Sigmoid colon (tissue), 7 donors: ENCODE results near the gene RHO. TPM values are rescaled to one million over a fixed set of nuclear protein-coding genes. Genes with fewer than 3 reads are reported as not detected.
A peak's percentile ranks its signal among the peaks of the same experiment; 100 is the strongest.

Experiments
- DNase-seq: peaks from one replicate; pipeline ENCODE4 v3.0.0-alpha.2; 2019
- H3K27ac ChIP-seq, 4 donors: fragments of 200-600 bp; sonication (generic); one replicate each; pipeline ENCODE4 v1.5.1; 2016 to 2019; ENCODE audit warnings: mild to moderate bottlenecking in 1 of 4
- H3K27me3 ChIP-seq, 3 donors: fragments of 200-600 bp; sonication (generic); one replicate each; pipeline ENCODE4 v1.5.1; 2019; ENCODE audit warnings: mild to moderate bottlenecking in 1 of 3
- H3K36me3 ChIP-seq, 4 donors: fragments of 200-600 bp; sonication (generic); one replicate each; pipeline ENCODE4 v1.5.1; 2016 to 2019
- H3K4me1 ChIP-seq, 4 donors: fragments of 200-600 bp; sonication (generic); one replicate each; pipeline ENCODE4 v1.5.1; 2017 to 2019
- H3K4me3 ChIP-seq, 4 donors: fragments of 200-600 bp; sonication (generic); one replicate each; pipeline ENCODE4 v1.5.1; 2017 to 2019; ENCODE audit warnings: mild to moderate bottlenecking in 2 of 4, moderate library complexity in 1 of 4
- H3K9me3 ChIP-seq, 4 donors: fragments of 200-600 bp in 3 of 4; sonication (generic) in 3 of 4; one replicate each; pipeline versions ENCODE4 v1.5.1 to v1.6.1; 2013 to 2019
- EP300 ChIP-seq, 4 donors: sonication (generic); formaldehyde crosslinking; IDR thresholded peaks; one replicate each; pipeline ENCODE4 v1.6.1; 2017; ENCODE audit warnings: antibody characterized with exemption in 4 of 4
- POLR2A ChIP-seq, 2 donors: fragments of 450-650 bp; IDR thresholded peaks; one replicate each; pipeline ENCODE4 v1.6.1; 2016; ENCODE audit warnings: antibody characterized with exemption in 2 of 2, mild to moderate bottlenecking in 2 of 2, moderate library complexity in 2 of 2
- POLR2AphosphoS5 ChIP-seq, 4 donors: sonication (generic); formaldehyde crosslinking; IDR thresholded peaks; one replicate each; pipeline ENCODE4 v1.6.1; 2017; ENCODE audit warnings: antibody characterized with exemption in 4 of 4
- WGBS, 2 donors: extraction: QIAGEN DNeasy Blood & Tissue Kit; methylation state at CpG; one replicate each; pipeline ENCODE4 v1.1.7; 2013; 5-methylcytosine and 5-hydroxymethylcytosine counted together
- intact Hi-C: fragments of 100-400 bp; cut with DNase I; formaldehyde crosslinking; loops from one replicate; pipeline ENCODE4 v1.15.1; 2023
- polyA plus RNA-seq, 3 donors: library from polyadenylated mRNA; stranded (reverse); fragments of 200-250 nt; gene quantifications; one replicate each; pipeline ENCODE4 v1.2.3, GENCODE V29; 2013
- total RNA-seq, 4 donors: library from RNA; depleted of rRNA; stranded (reverse); fragments of >200 nt; gene quantifications; one replicate each; pipeline ENCODE4 v1.1.0, GENCODE V29; 2016
- TF ChIP-seq, protein P1 (sequence below), 4 experiments: fragments of 450-650 bp in 3 of 4; fragments of 200-600 bp in 1 of 4; IDR thresholded peaks; one replicate each; pipeline ENCODE4 v1.5.1; 2016 to 2019; ENCODE audit warnings: antibody characterized with exemption in 4 of 4, mild to moderate bottlenecking in 3 of 4, moderate library complexity in 2 of 4
- donor health status: healthy with polysubstance abuse.
- donor health status: Bipolar disorder and iron deficiency.
- donor health status: healthy.

Gene RHO
- total and polyA plus RNA-seq, 7 donors, result not detected

DNA sequence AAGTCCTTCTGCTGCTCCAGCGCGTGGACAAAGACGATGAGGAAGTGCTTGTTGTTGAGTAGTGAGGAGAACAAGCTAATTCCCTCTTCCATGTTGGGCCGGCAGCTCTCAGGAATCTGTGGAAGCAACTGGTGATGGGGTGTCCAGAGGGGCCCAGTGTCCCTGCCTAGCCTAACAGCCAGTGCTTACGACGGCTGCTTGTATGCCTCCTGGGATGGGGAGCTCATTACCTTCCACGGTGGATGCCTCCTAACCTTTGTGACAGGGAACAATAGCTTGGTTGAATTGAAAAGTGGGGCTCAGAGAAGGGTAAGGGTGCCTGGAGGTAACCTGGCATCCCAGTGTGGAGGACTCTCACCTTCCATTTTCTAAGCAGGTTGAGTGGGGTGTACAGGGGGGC, 37.5 kb downstream of the RHO start:
- Histone ChIP-seq H3K27me3 (no peaks in the 10 kb centered on the region), H3K27ac (no peak overlapping the region), H3K9me3 (no peaks in the 10 kb centered on the region), H3K4me1 (peaks cover 0 to 45% (median 30%) of the 10 kb centered on the region in 4 donors), H3K36me3 (peaks cover 0 to 21% (median 4%) of the 10 kb centered on the region in 4 donors), H3K4me3 (no peak overlapping the region)
- intact Hi-C loops, result no loop called here
- DNase-seq, result no peak
- WGBS, 2 donors, result 95% methylated on average over 7 of the region's 7 CpGs
- TF ChIP-seq POLR2AphosphoS5 (IDR thresholded peaks at IDR 0.05) (no peak), POLR2A (IDR thresholded peaks at IDR 0.05) (no peak), EP300 (IDR thresholded peaks at IDR 0.05) (no peak)
- TF ChIP-seq, protein P1, sequence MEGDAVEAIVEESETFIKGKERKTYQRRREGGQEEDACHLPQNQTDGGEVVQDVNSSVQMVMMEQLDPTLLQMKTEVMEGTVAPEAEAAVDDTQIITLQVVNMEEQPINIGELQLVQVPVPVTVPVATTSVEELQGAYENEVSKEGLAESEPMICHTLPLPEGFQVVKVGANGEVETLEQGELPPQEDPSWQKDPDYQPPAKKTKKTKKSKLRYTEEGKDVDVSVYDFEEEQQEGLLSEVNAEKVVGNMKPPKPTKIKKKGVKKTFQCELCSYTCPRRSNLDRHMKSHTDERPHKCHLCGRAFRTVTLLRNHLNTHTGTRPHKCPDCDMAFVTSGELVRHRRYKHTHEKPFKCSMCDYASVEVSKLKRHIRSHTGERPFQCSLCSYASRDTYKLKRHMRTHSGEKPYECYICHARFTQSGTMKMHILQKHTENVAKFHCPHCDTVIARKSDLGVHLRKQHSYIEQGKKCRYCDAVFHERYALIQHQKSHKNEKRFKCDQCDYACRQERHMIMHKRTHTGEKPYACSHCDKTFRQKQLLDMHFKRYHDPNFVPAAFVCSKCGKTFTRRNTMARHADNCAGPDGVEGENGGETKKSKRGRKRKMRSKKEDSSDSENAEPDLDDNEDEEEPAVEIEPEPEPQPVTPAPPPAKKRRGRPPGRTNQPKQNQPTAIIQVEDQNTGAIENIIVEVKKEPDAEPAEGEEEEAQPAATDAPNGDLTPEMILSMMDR (IDR thresholded peaks at IDR 0.05), result no peak

DNA sequence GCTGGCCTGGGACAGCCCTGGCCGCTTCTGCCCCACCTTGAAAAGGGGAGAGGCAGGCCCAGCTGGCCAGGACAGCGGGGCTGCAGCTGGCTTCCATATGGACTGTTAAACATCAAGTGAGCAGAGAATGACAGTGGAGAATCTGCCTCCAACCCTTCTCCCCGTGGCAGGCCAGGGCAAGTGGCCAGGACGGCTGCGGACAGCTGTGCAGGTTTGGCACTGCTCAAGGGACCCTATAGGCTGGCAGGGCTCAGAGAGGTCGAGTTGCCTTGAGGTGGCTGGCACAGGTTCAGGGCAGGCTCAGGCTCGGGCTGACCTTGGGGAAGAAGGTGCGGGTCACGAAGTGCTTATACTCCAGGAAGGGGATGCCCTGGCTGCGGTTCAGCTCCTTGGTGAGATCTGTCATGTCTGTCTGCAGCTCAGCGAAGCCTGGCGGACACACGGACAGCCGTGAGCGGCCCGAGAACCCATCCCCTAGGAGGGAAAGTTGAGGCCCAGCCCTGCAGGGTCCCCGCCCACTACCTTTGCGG, 38.8 kb downstream of the RHO start:
- intact Hi-C loops, result no loop called here
- Histone ChIP-seq H3K9me3 (no peaks in the 10 kb centered on the region), H3K4me1 (peaks cover 0 to 32% (median 19%) of the 10 kb centered on the region in 4 donors), H3K4me3 (no peak overlapping the region), H3K27ac (peak overlapping the region in 2 of 4 donors; percentile 22 to 31), H3K36me3 (peaks cover 0 to 29% (median 5%) of the 10 kb centered on the region in 4 donors), H3K27me3 (no peaks in the 10 kb centered on the region)
- TF ChIP-seq POLR2A (IDR thresholded peaks at IDR 0.05) (no peak), POLR2AphosphoS5 (IDR thresholded peaks at IDR 0.05) (peak in 1 of 4 donors; percentile 38)
- WGBS, 2 donors, result 72 to 77% methylated on average over 18 of the region's 18 CpGs
- no peak for DNase-seq

GRCh38 chr3:129567939-129568338, 39.5 kb downstream of the RHO start:
- TF ChIP-seq POLR2AphosphoS5 (IDR thresholded peaks at IDR 0.05), result no peak
- TF ChIP-seq, protein P1 (IDR thresholded peaks at IDR 0.05), result no peak
- no peak for TF ChIP-seq POLR2A (IDR thresholded peaks at IDR 0.05)
- no peak for TF ChIP-seq EP300 (IDR thresholded peaks at IDR 0.05)
- no peaks in the 10 kb centered on the region for H3K27me3 ChIP-seq
- peaks cover 0 to 32% (median 19%) of the 10 kb centered on the region in 4 donors for H3K4me1 ChIP-seq
- no peak overlapping the region for H3K4me3 ChIP-seq
- DNase-seq, result no peak
- H3K27ac ChIP-seq, result peak overlapping the region in 1 of 4 donors; percentile 31
- no peaks in the 10 kb centered on the region for H3K9me3 ChIP-seq
- intact Hi-C loops, result no loop called here
- 66% methylated on average over 6 of the region's 6 CpGs for WGBS, 2 donors
- peaks cover 0 to 30% (median 6%) of the 10 kb centered on the region in 4 donors for H3K36me3 ChIP-seq

DNA sequence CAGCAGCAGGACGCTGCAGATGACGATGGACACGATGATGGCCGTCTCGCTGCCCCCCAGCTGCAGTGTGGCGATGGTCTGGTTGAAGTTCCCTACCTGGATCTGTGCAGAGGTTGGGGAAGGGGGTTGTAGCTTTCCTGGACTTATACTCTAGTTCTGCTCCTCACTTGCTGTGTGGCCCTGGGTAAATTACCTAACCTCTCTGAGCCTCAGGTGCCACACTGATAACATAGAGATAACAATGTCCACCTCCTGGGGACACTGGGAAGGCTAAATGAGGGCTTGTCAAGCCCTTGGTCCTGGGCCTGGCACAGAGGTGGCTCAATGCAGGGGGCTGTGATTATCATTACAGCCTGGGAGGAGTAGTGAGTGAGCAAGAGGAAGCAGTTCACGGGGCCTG, 41.4 kb downstream of the RHO start:
- peaks cover 0 to 23% (median 12%) of the 10 kb centered on the region in 4 donors for H3K4me1 ChIP-seq
- WGBS, 2 donors, result 86 to 90% methylated on average over 7 of the region's 7 CpGs
- H3K4me3 ChIP-seq, result no peak overlapping the region
- H3K27me3 ChIP-seq, result no peaks in the 10 kb centered on the region
- no peak overlapping the region for H3K27ac ChIP-seq
- peaks cover 0 to 40% (median 8%) of the 10 kb centered on the region in 4 donors for H3K36me3 ChIP-seq
- TF ChIP-seq, protein P1 (IDR thresholded peaks at IDR 0.05), result no peak
- no peak for TF ChIP-seq POLR2AphosphoS5 (IDR thresholded peaks at IDR 0.05)
- no peak for TF ChIP-seq POLR2A (IDR thresholded peaks at IDR 0.05)
- no peak for TF ChIP-seq EP300 (IDR thresholded peaks at IDR 0.05)
- intact Hi-C loops, result no loop called here
- no peaks in the 10 kb centered on the region for H3K9me3 ChIP-seq
- no peak for DNase-seq

DNA sequence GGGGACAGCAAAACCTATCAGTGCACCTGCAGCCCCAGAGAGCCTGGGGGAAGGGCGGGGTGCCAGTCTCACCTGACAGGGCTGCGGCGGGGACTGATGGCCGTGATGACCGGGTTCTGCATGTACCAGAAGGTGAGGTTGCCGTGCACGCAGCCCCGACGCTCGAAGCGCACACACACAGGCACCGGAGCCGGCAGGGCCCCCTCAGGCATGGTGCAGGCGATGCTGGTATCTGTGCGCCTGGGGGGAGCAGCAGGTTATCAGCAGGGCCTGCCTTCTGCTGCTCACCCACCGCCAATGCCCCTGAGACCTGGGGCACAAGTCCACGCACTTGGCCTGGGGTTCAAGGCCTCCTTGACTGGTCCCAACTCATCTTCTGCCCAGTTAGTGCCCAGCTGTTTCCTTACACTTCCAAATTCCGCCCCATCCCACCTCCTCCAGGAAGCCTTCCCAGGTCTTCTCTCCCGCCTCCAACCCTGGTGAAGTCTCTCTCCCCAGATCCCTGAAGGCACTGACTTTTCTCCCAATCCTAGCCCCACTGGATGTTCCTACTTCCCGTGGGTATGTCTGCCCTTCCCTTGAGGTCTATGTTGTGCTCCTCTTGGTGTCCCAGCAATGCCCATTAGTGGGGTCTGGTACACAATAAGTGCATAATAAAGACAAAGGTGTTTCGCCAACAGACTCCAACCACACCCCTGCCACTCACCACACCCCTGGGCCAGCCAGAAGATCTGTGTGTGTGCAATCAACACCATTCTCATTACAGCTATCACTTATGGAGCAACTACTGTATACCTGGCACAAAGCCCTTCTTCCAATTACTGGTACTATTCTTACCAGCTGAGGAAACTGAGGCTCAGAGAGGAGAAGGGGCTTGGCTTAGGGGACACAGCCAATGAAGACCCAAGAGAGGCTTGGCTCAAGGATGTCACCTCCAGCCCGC, 43.4 kb downstream of the RHO start:
- 92 to 95% methylated on average over 22 of the region's 22 CpGs for WGBS, 2 donors
- no peaks in the 10 kb centered on the region for H3K9me3 ChIP-seq
- no peak overlapping the region for H3K27ac ChIP-seq
- peaks cover 0 to 10% (median 7%) of the 10 kb centered on the region in 4 donors for H3K4me1 ChIP-seq
- peaks cover 0 to 49% (median 8%) of the 10 kb centered on the region in 4 donors for H3K36me3 ChIP-seq
- no peak overlapping the region for H3K4me3 ChIP-seq
- no peak for TF ChIP-seq POLR2A (IDR thresholded peaks at IDR 0.05)
- no peak for TF ChIP-seq POLR2AphosphoS5 (IDR thresholded peaks at IDR 0.05)
- no peak for TF ChIP-seq EP300 (IDR thresholded peaks at IDR 0.05)
- TF ChIP-seq, protein P1 (IDR thresholded peaks at IDR 0.05), result no peak
- intact Hi-C loops, result no loop called here
- no peaks in the 10 kb centered on the region for H3K27me3 ChIP-seq
- DNase-seq, result no peak
